ENCODE results near the gene ARHGAP32. TPM values are rescaled to one million over a fixed set of nuclear protein-coding genes. Genes with fewer than 3 reads are reported as not detected.
A peak's percentile ranks its signal among the peaks of the same experiment; 100 is the strongest.

ARHGAP32 gene
- polyA plus RNA-seq, 1 of the 3 experiments (the other 2 are of a cell fraction) = 4.8 TPM

- Histone ChIP-seq H4K20me1 (ENCODE audit: insufficient read depth) (no peaks in the 10 kb centered on the region), H3K9me2 (no peaks in the 10 kb centered on the region), H3K27me3 (ENCODE audit: insufficient read depth) (no peaks in the 10 kb centered on the region), H3K9ac (no peak overlapping the region), H3K4me2 (no peak overlapping the region), H3K9me3 (peaks cover 19% of the 10 kb centered on the region), H3K4me1 (ENCODE audit: control insufficient read depth in 1 of 2, insufficient read depth in 2 of 2, low read depth in 1 of 2, low read length in 1 of 2) (peaks cover 4 to 9% of the 10 kb centered on the region in 2 experiments; a peak in 3 of 4 replicates), H3K36me3 (replicated peaks in 1 of 2; ENCODE audit: control insufficient read depth in 1 of 2, insufficient read depth in 2 of 2, low read length in 1 of 2) (peaks cover 0 to 22% of the 10 kb centered on the region in 2 experiments), H3K4me3 (ENCODE audit: low read depth in 2 of 2, low read length in 1 of 2) (no peak overlapping the region), H3F3A (replicated peaks; ENCODE audit: insufficient read depth) (peaks cover 3% of the 10 kb centered on the region), H3K79me2 (ENCODE audit: insufficient read depth) (peaks cover 54% of the 10 kb centered on the region), H3K27ac (ENCODE audit: low read depth in 2 of 2, low read length in 1 of 2) (no peak overlapping the region), H2AFZ (ENCODE audit: low read depth) (no peak overlapping the region)
- DNase-seq = no peak
- ChIA-PET POLR2A (no interaction called here), CTCF (interaction anchor here (0.7 kb wide), 1 partner anchor 106 kb away, joined by 3 read pairs; no protein-coding TSS in a partner anchor)
- TF ChIP-seq RXRA (IDR thresholded peaks at IDR 0.05; ENCODE audit: borderline replicate concordance, low read depth) = no peak
- TF ChIP-seq NRF1 (IDR thresholded peaks at IDR 0.05; ENCODE audit: low read depth, low read length) = no peak
- TF ChIP-seq USF2 (IDR thresholded peaks at IDR 0.05; ENCODE audit: borderline replicate concordance, low read depth, low read length) = no peak
- TF ChIP-seq EZH2phosphoT487 (IDR thresholded peaks at IDR 0.05; ENCODE audit: borderline replicate concordance, low read depth) = no peak
- TF ChIP-seq, protein P1, sequence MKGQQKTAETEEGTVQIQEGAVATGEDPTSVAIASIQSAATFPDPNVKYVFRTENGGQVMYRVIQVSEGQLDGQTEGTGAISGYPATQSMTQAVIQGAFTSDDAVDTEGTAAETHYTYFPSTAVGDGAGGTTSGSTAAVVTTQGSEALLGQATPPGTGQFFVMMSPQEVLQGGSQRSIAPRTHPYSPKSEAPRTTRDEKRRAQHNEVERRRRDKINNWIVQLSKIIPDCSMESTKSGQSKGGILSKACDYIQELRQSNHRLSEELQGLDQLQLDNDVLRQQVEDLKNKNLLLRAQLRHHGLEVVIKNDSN (IDR thresholded peaks at IDR 0.05; ENCODE audit: borderline replicate concordance, low read depth) = no peak
- TF ChIP-seq, protein P2, sequence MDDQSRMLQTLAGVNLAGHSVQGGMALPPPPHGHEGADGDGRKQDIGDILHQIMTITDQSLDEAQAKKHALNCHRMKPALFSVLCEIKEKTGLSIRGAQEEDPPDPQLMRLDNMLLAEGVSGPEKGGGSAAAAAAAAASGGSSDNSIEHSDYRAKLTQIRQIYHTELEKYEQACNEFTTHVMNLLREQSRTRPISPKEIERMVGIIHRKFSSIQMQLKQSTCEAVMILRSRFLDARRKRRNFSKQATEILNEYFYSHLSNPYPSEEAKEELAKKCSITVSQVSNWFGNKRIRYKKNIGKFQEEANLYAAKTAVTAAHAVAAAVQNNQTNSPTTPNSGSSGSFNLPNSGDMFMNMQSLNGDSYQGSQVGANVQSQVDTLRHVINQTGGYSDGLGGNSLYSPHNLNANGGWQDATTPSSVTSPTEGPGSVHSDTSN (IDR thresholded peaks at IDR 0.05) = no peak
- no peak for TF ChIP-seq CTCF (IDR thresholded peaks at IDR 0.05)
- no peak for TF ChIP-seq RAD21 (IDR thresholded peaks at IDR 0.05; ENCODE audit: low read length)
- WGBS (ENCODE audit: low lambda C conversion rate) = 92% methylated on average over 3 of the region's 3 CpGs
These were observed 32.4 kb upstream of the ARHGAP32 start for GRCh38 chr11:129224538-129224937.

DNA sequence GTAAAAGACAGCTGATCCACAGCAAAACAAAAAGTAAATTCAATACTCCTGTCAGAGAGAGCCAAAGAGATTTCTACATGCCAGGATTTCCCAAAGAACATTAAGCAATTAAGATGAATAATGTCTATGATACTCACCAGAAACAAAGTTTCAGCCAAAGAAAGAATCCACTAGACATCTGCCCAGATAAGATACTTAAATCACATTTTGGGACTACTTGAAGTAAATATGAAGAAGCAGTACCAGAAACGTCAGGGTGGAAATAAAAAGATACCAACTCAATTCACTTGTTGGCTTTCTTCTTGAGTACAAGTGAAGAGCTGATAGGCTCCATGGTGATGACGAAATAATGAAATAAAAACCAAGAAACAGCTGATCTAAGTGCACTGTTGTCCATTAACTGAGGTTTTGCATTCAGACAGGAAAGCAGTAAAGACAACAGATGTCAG, 31.6 kb upstream of the ARHGAP32 start:
- no peak overlapping the region for H2AFZ ChIP-seq (ENCODE audit: low read depth)
- peaks cover 4 to 9% of the 10 kb centered on the region in 2 experiments; a peak in 3 of 4 replicates for H3K4me1 ChIP-seq (ENCODE audit: control insufficient read depth in 1 of 2, insufficient read depth in 2 of 2, low read depth in 1 of 2, low read length in 1 of 2)
- POLR2A ChIA-PET = no interaction called here
- no peak for DNase-seq
- H3K9me3 ChIP-seq = peaks cover 19% of the 10 kb centered on the region
- CTCF ChIA-PET = interaction anchor here (0.6 kb wide), 2 partner anchors 12 to 849 kb away, joined by 3 read pairs; no protein-coding TSS in a partner anchor
- H3K9me2 ChIP-seq = no peaks in the 10 kb centered on the region
- no peak overlapping the region for H3K4me2 ChIP-seq
- no peak overlapping the region for H3K9ac ChIP-seq
- H4K20me1 ChIP-seq (ENCODE audit: insufficient read depth) = no peaks in the 10 kb centered on the region
- no peaks in the 10 kb centered on the region for H3K27me3 ChIP-seq (ENCODE audit: insufficient read depth)
- 32% methylated on average over 2 of the region's 2 CpGs for WGBS (ENCODE audit: low lambda C conversion rate)
- TF ChIP-seq EZH2phosphoT487 (IDR thresholded peaks at IDR 0.05; ENCODE audit: borderline replicate concordance, low read depth) (no peak), TCF12 (IDR thresholded peaks at IDR 0.05) (peak; percentile 52), POLR2AphosphoS5 (IDR thresholded peaks at IDR 0.05; ENCODE audit: low read depth, low read length) (no peak)
- TF ChIP-seq, protein P2 (IDR thresholded peaks at IDR 0.05) = peak; percentile 52
- H3K4me3 ChIP-seq (ENCODE audit: low read depth in 2 of 2, low read length in 1 of 2) = no peak overlapping the region
- H3K27ac ChIP-seq (ENCODE audit: low read depth in 2 of 2, low read length in 1 of 2) = peak overlapping the region; percentile 8 to 25; a peak in 2 of 4 replicates
- peaks cover 3% of the 10 kb centered on the region for H3F3A ChIP-seq (replicated peaks; ENCODE audit: insufficient read depth)
- peaks cover 0 to 22% of the 10 kb centered on the region in 2 experiments for H3K36me3 ChIP-seq (replicated peaks in 1 of 2; ENCODE audit: control insufficient read depth in 1 of 2, insufficient read depth in 2 of 2, low read length in 1 of 2)
- H3K79me2 ChIP-seq (ENCODE audit: insufficient read depth) = peaks cover 52% of the 10 kb centered on the region
